Muscle layer of colon (tissue), 2 donors: ENCODE data around the gene NBEAL1.
"Not testable (repeated sequence)": the region's sequence is repeated elsewhere in the genome, so short reads cannot be mapped to it uniquely, and the experiment has no call there.

Experiments used
- H3K27ac ChIP-seq: one replicate; pipeline ENCODE4 v1.7.0; 2013; ENCODE audit warnings: low read depth, mild to moderate bottlenecking, low read length, moderate library complexity
- H3K27me3 ChIP-seq, 2 donors: one replicate each; pipeline ENCODE4 v1.7.0; 2013; ENCODE audit warnings: low read length in 2 of 2, mild to moderate bottlenecking in 2 of 2; ENCODE audit not compliant: insufficient read depth in 2 of 2, control insufficient read depth in 1 of 2
- H3K36me3 ChIP-seq: one replicate; pipeline ENCODE4 v1.7.0; 2013; ENCODE audit warnings: mild to moderate bottlenecking, low read length; ENCODE audit not compliant: insufficient read depth
- H3K4me1 ChIP-seq: one replicate; pipeline ENCODE4 v1.7.0; 2013; ENCODE audit warnings: mild to moderate bottlenecking, low read length; ENCODE audit not compliant: insufficient read depth
- H3K4me3 ChIP-seq, 2 donors: one replicate each; pipeline ENCODE4 v1.7.0; 2013; ENCODE audit warnings: low read length in 2 of 2, low read depth in 1 of 2, mild to moderate bottlenecking in 1 of 2, moderate library complexity in 1 of 2
- H3K9ac ChIP-seq: one replicate; pipeline ENCODE4 v1.7.0; 2013; ENCODE audit warnings: low read length
- H3K9me3 ChIP-seq: one replicate; pipeline ENCODE4 v1.7.0; 2013; ENCODE audit warnings: mild to moderate bottlenecking, low read length
- donor health status: abdominal sarcoma.
- donor health status: Adenocarcinoma of cecum.

Gene NBEAL1

GRCh38 chr2:203185864-203186263, 171.2 kb downstream of the NBEAL1 start:
- no peak overlapping the region for H3K9ac ChIP-seq
- H3K27ac ChIP-seq = no peak overlapping the region
- H3K36me3 ChIP-seq = peaks cover 33% of the 10 kb centered on the region

GRCh38 chr2:203190547-203190946, 175.9 kb downstream of the NBEAL1 start:
- H3K4me1 ChIP-seq, H3K27me3 ChIP-seq, H3K9ac ChIP-seq, H3K27ac ChIP-seq, H3K9me3 ChIP-seq, H3K4me3 ChIP-seq: not testable (repeated sequence)
- peaks cover 34% of the 10 kb centered on the region for H3K36me3 ChIP-seq

More at GRCh38 chr2:203185864-203186263, 171.2 kb downstream of the NBEAL1 start:
- Histone ChIP-seq H3K27me3 (no peaks in the 10 kb centered on the region), H3K9me3 (no peaks in the 10 kb centered on the region), H3K4me1 (no peaks in the 10 kb centered on the region), H3K4me3 (no peak overlapping the region)

- H3K4me3 ChIP-seq, H3K27me3 ChIP-seq, H3K9ac ChIP-seq, H3K4me1 ChIP-seq, H3K27ac ChIP-seq, H3K9me3 ChIP-seq: not testable (repeated sequence)
- H3K36me3 ChIP-seq = peaks cover 32% of the 10 kb centered on the region
Measured at GRCh38 chr2:203191026-203191425, 176.4 kb downstream of the NBEAL1 start.

- H3K4me3 ChIP-seq = no peak overlapping the region
- H3K27me3 ChIP-seq = no peaks in the 10 kb centered on the region
- no peak overlapping the region for H3K27ac ChIP-seq
- no peak overlapping the region for H3K9ac ChIP-seq
- no peaks in the 10 kb centered on the region for H3K4me1 ChIP-seq
- no peaks in the 10 kb centered on the region for H3K9me3 ChIP-seq
- H3K36me3 ChIP-seq = peaks cover 29% of the 10 kb centered on the region
Measured at GRCh38 chr2:203191961-203192360, 177.3 kb downstream of the NBEAL1 start.

GRCh38 chr2:203195331-203196036, 180.8 kb downstream of the NBEAL1 start:
- Histone ChIP-seq H3K9ac (no peak overlapping the region), H3K9me3 (no peaks in the 10 kb centered on the region), H3K36me3 (peaks cover 16% of the 10 kb centered on the region)

GRCh38 chr2:203200866-203201265, 186.2 kb downstream of the NBEAL1 start:
- H3K9me3 ChIP-seq = no peaks in the 10 kb centered on the region

More at GRCh38 chr2:203195331-203196036, 180.8 kb downstream of the NBEAL1 start:
- no peak overlapping the region for H3K27ac ChIP-seq
- H3K27me3 ChIP-seq = no peaks in the 10 kb centered on the region
- no peak overlapping the region for H3K4me3 ChIP-seq
- no peaks in the 10 kb centered on the region for H3K4me1 ChIP-seq

GRCh38 chr2:203201426-203201825, 186.8 kb downstream of the NBEAL1 start:
- Histone ChIP-seq H3K9ac (no peak overlapping the region), H3K36me3 (peaks cover 5% of the 10 kb centered on the region), H3K9me3 (no peaks in the 10 kb centered on the region)

More at GRCh38 chr2:203200866-203201265, 186.2 kb downstream of the NBEAL1 start:
- no peak overlapping the region for H3K27ac ChIP-seq
- no peaks in the 10 kb centered on the region for H3K27me3 ChIP-seq
- H3K36me3 ChIP-seq = peaks cover 5% of the 10 kb centered on the region
- H3K4me3 ChIP-seq = no peak overlapping the region
- no peak overlapping the region for H3K9ac ChIP-seq
- no peaks in the 10 kb centered on the region for H3K4me1 ChIP-seq

GRCh38 chr2:203209538-203209937, 194.9 kb downstream of the NBEAL1 start:
- Histone ChIP-seq H3K27me3 (no peaks in the 10 kb centered on the region), H3K27ac (no peak overlapping the region), H3K4me3 (no peak overlapping the region), H3K9me3 (no peaks in the 10 kb centered on the region), H3K9ac (no peak overlapping the region), H3K36me3 (peaks cover 9% of the 10 kb centered on the region), H3K4me1 (no peaks in the 10 kb centered on the region)

More at GRCh38 chr2:203201426-203201825, 186.8 kb downstream of the NBEAL1 start:
- no peak overlapping the region for H3K4me3 ChIP-seq
- H3K4me1 ChIP-seq = no peaks in the 10 kb centered on the region
- no peaks in the 10 kb centered on the region for H3K27me3 ChIP-seq
- no peak overlapping the region for H3K27ac ChIP-seq

GRCh38 chr2:203225423-203226039, 210.9 kb downstream of the NBEAL1 start:
- no peaks in the 10 kb centered on the region for H3K9me3 ChIP-seq
- H3K27me3 ChIP-seq = no peaks in the 10 kb centered on the region
- no peak overlapping the region for H3K27ac ChIP-seq
- no peak overlapping the region for H3K9ac ChIP-seq
- H3K4me1 ChIP-seq = no peaks in the 10 kb centered on the region
- no peak overlapping the region for H3K4me3 ChIP-seq
- no peaks in the 10 kb centered on the region for H3K36me3 ChIP-seq

- not testable (repeated sequence) for H3K27me3 ChIP-seq, H3K9me3 ChIP-seq, H3K4me3 ChIP-seq, H3K4me1 ChIP-seq, H3K27ac ChIP-seq, H3K36me3 ChIP-seq, H3K9ac ChIP-seq
Measured at GRCh38 chr2:203229674-203230073, 215.0 kb downstream of the NBEAL1 start.

GRCh38 chr2:203237346-203238238, 222.9 kb downstream of the NBEAL1 start:
- H3K4me1 ChIP-seq = peaks cover 20% of the 10 kb centered on the region
- H3K9me3 ChIP-seq = no peaks in the 10 kb centered on the region
- peak overlapping the region in 1 of 2 donors; percentile 100 for H3K4me3 ChIP-seq
- H3K27ac ChIP-seq = peak overlapping the region; percentile 95
- no peaks in the 10 kb centered on the region for H3K36me3 ChIP-seq
- H3K9ac ChIP-seq = no peak overlapping the region
- no peaks in the 10 kb centered on the region for H3K27me3 ChIP-seq
